Activated B cell treated with CpG ODN at 0.5 μM for 24 hours (primary cell): Measurements from ENCODE around the gene SHANK1. TPM values are rescaled to one million over a fixed set of nuclear protein-coding genes. Genes with fewer than 3 reads are reported as not detected.
"Not testable (repeated sequence)": the region's sequence is repeated elsewhere in the genome, so short reads cannot be mapped to it uniquely, and the experiment has no call there.

ENCODE experiments used
- ATAC-seq: fragments of 200-7000 bp; cut with Tn5 transposase; one replicate; pipeline ENCODE4 v1.10.0; 2021; ENCODE audit warnings: low read depth, mild to moderate bottlenecking, moderate library complexity
- CTCF ChIA-PET: fragments of 350-600 bp; sonication (Branson Sonifier 250); formaldehyde crosslinking; loops from one replicate; lab custom pipeline; 2021; ENCODE audit warnings: antibody characterized with exemption; lab: Charles Lee
- POLR2A ChIA-PET: fragments of 350-600 bp; sonication (Branson Sonifier 250); formaldehyde crosslinking; loops from one replicate; lab custom pipeline; 2021; ENCODE audit warnings: antibody characterized with exemption; lab: Charles Lee
- DNase-seq: peaks from one replicate; pipeline ENCODE4 v3.0.0; 2022
- H3K27ac Mint-ChIP-seq: one replicate; pipeline ENCODE4 v1.8.0; 2020; ENCODE audit warnings: mixed read lengths
- H3K27me3 Mint-ChIP-seq: one replicate; pipeline ENCODE4 v1.8.0; 2021; ENCODE audit warnings: mixed read lengths
- H3K36me3 Mint-ChIP-seq: one replicate; pipeline ENCODE4 v1.8.0; 2021; ENCODE audit warnings: low read depth, mixed read lengths
- H3K4me1 Mint-ChIP-seq: one replicate; pipeline ENCODE4 v1.8.0; 2021; ENCODE audit warnings: mixed read lengths
- H3K4me3 Mint-ChIP-seq: one replicate; pipeline ENCODE4 v1.8.0; 2020; ENCODE audit warnings: mild to moderate bottlenecking, mixed read lengths
- H3K9me3 Mint-ChIP-seq: one replicate; pipeline ENCODE4 v1.8.0; 2020; ENCODE audit warnings: mixed read lengths
- CTCF ChIP-seq: fragments of 200-600 bp; IDR thresholded peaks from one replicate; pipeline ENCODE4 v1.8.0; 2022; ENCODE audit warnings: antibody characterized with exemption, mild to moderate bottlenecking
- intact Hi-C: fragments of 100-400 bp; cut with micrococcal nuclease; formaldehyde crosslinking; loops from one replicate; pipeline ENCODE4 v1.15.1; 2024
- total RNA-seq: library from RNA; stranded (reverse); gene quantifications from 2 replicates; pipeline ENCODE4 v1.2.3, GENCODE V29; 2022

The SHANK1 gene
- total RNA-seq, 1 donor from 2014 or later = not detected

GRCh38 chr19:50628146-50628545 lies 91.5 kb downstream of the SHANK1 start:
- POLR2A ChIA-PET = no interaction called here
- CTCF ChIA-PET = no interaction called here
- Mint-ChIP-seq H3K27me3 (peaks cover 2% of the 10 kb centered on the region), H3K4me3 (no peak overlapping the region), H3K27ac (no peak overlapping the region), H3K9me3 (no peaks in the 10 kb centered on the region), H3K36me3 (no peaks in the 10 kb centered on the region), H3K4me1 (no peaks in the 10 kb centered on the region)
- no peak for DNase-seq
- intact Hi-C loops = no loop called here
- ATAC-seq = no peak
- TF ChIP-seq CTCF = no peak

GRCh38 chr19:50626795-50627194 lies 92.8 kb downstream of the SHANK1 start:
- H3K27ac Mint-ChIP-seq = no peak overlapping the region
- POLR2A ChIA-PET = interaction anchor here (0.6 kb wide), 1 partner anchor 98 kb away, joined by 4 read pairs; no protein-coding TSS in a partner anchor

GRCh38 chr19:50626011-50626410 lies 93.6 kb downstream of the SHANK1 start:
- POLR2A ChIA-PET = no interaction called here
- Mint-ChIP-seq H3K27ac (no peak overlapping the region), H3K9me3 (no peaks in the 10 kb centered on the region), H3K27me3 (no peaks in the 10 kb centered on the region), H3K36me3 (no peaks in the 10 kb centered on the region), H3K4me1 (no peaks in the 10 kb centered on the region), H3K4me3 (no peak overlapping the region)
- DNase-seq (no peak), ATAC-seq (no peak)
- CTCF ChIA-PET = no interaction called here
- TF ChIP-seq CTCF = no peak
- intact Hi-C loops = no loop called here

More at GRCh38 chr19:50626795-50627194, 92.8 kb downstream of the SHANK1 start:
- DNase-seq (no peak), ATAC-seq (no peak)
- H3K4me3 Mint-ChIP-seq = no peak overlapping the region
- intact Hi-C loops = no loop called here
- CTCF ChIA-PET = no interaction called here
- H3K9me3 Mint-ChIP-seq = no peaks in the 10 kb centered on the region
- TF ChIP-seq CTCF = no peak
- no peaks in the 10 kb centered on the region for H3K27me3 Mint-ChIP-seq
- no peaks in the 10 kb centered on the region for H3K4me1 Mint-ChIP-seq
- no peaks in the 10 kb centered on the region for H3K36me3 Mint-ChIP-seq

- no peak for ATAC-seq
- H3K4me3 Mint-ChIP-seq = no peak overlapping the region
These were observed 94.5 kb downstream of the SHANK1 start for GRCh38 chr19:50624949-50625600.

GRCh38 chr19:50620394-50620906 lies 99.2 kb downstream of the SHANK1 start:
- DNase-seq, H3K27ac Mint-ChIP-seq, H3K4me1 Mint-ChIP-seq, intact Hi-C loops, H3K4me3 Mint-ChIP-seq, H3K36me3 Mint-ChIP-seq, ATAC-seq, H3K27me3 Mint-ChIP-seq, CTCF ChIA-PET, POLR2A ChIA-PET, H3K9me3 Mint-ChIP-seq: not testable (repeated sequence)

More at GRCh38 chr19:50624949-50625600, 94.5 kb downstream of the SHANK1 start:
- DNase-seq = no peak
- intact Hi-C loops = no loop called here
- TF ChIP-seq CTCF = no peak
- Mint-ChIP-seq H3K27ac (no peak overlapping the region), H3K4me1 (no peaks in the 10 kb centered on the region), H3K36me3 (no peaks in the 10 kb centered on the region), H3K27me3 (no peaks in the 10 kb centered on the region), H3K9me3 (no peaks in the 10 kb centered on the region)
- CTCF ChIA-PET = no interaction called here
- POLR2A ChIA-PET = no interaction called here

GRCh38 chr19:50619184-50619583 lies 100.4 kb downstream of the SHANK1 start:
- POLR2A ChIA-PET = interaction anchor here (0.7 kb wide), 1 partner anchor 653 kb away, joined by 6 read pairs; no protein-coding TSS in a partner anchor
- H3K9me3 Mint-ChIP-seq, H3K27me3 Mint-ChIP-seq, DNase-seq, H3K4me1 Mint-ChIP-seq, H3K4me3 Mint-ChIP-seq, H3K36me3 Mint-ChIP-seq, H3K27ac Mint-ChIP-seq, ATAC-seq, CTCF ChIA-PET, intact Hi-C loops: not testable (repeated sequence)

- H3K27ac Mint-ChIP-seq, H3K36me3 Mint-ChIP-seq, H3K4me3 Mint-ChIP-seq, ATAC-seq, H3K27me3 Mint-ChIP-seq, intact Hi-C loops, H3K9me3 Mint-ChIP-seq, CTCF ChIA-PET, DNase-seq, H3K4me1 Mint-ChIP-seq: not testable (repeated sequence)
- POLR2A ChIA-PET = interaction anchor here (0.6 kb wide), 1 partner anchor 374 kb away, joined by 4 read pairs; no protein-coding TSS in a partner anchor
These were observed 101.2 kb downstream of the SHANK1 start for GRCh38 chr19:50618379-50618778.

GRCh38 chr19:50612504-50613404 lies 106.8 kb downstream of the SHANK1 start:
- CTCF ChIA-PET, H3K4me1 Mint-ChIP-seq, ATAC-seq, H3K9me3 Mint-ChIP-seq, H3K36me3 Mint-ChIP-seq, POLR2A ChIA-PET, H3K4me3 Mint-ChIP-seq, intact Hi-C loops, H3K27ac Mint-ChIP-seq, DNase-seq: not testable (repeated sequence)
- H3K27me3 Mint-ChIP-seq = peaks cover 14% of the 10 kb centered on the region
